B cell (primary cell): ENCODE measurements around the gene ARHGAP19. TPM values are rescaled to one million over a fixed set of nuclear protein-coding genes. Genes with fewer than 3 reads are reported as not detected.

Experiments
- ATAC-seq: fragments of 200-7000 bp; cut with Tn5 transposase; one replicate; pipeline ENCODE4 v1.10.0; 2021; ENCODE audit warnings: low read depth, mild to moderate bottlenecking, moderate number of reproducible peaks, moderate library complexity
- CTCF ChIA-PET: fragments of 350-600 bp; sonication (Branson Sonifier 250); formaldehyde crosslinking; loops from one replicate; lab custom pipeline; 2021; ENCODE audit warnings: antibody characterized with exemption, inconsistent platforms; lab: Charles Lee
- POLR2A ChIA-PET: fragments of 350-600 bp; sonication (Branson Sonifier 250); formaldehyde crosslinking; loops from one replicate; lab custom pipeline; 2021; ENCODE audit warnings: antibody characterized with exemption; lab: Charles Lee
- DNase-seq: peaks from one replicate; pipeline ENCODE4 v3.0.0; 2013
- H2AFZ ChIP-seq: 2 replicates; pipeline ENCODE4 v1.6.1; 2012; ENCODE audit warnings: mild to moderate bottlenecking, low read depth, low read length; ENCODE audit not compliant: insufficient read depth, poor library complexity, severe bottlenecking
- H3K27ac ChIP-seq, 2 donors: 1 replicate in 1 of 2; 2 replicates in 1 of 2; pipeline ENCODE4 v1.5.1; 2012 to 2013; ENCODE audit warnings: low read length in 2 of 2, mild to moderate bottlenecking in 2 of 2, moderate library complexity in 1 of 2
- H3K27me3 ChIP-seq, 4 experiments: fragments of 200-600 bp in 1 of 4; sonication (generic) in 1 of 4; replicated peaks in 1 of 4; 1 replicate in 2 of 4; 2 replicates in 2 of 4; pipeline versions ENCODE4 v1.6.1 to v1.7.0; 2013 to 2016; ENCODE audit warnings: low read length in 3 of 4, mild to moderate bottlenecking in 2 of 4, mixed read lengths in 1 of 4, moderate library complexity in 1 of 4; ENCODE audit not compliant: insufficient read depth in 4 of 4, control insufficient read depth in 3 of 4; ENCODE audit errors: control extremely low read depth in 1 of 4
- H3K36me3 ChIP-seq, 2 experiments: replicated peaks in 1 of 2; 1 replicate in 1 of 2; 2 replicates in 1 of 2; pipeline versions ENCODE4 v1.6.1 to v1.7.1; 2013; ENCODE audit warnings: low read length in 1 of 2; ENCODE audit not compliant: insufficient read depth in 2 of 2, control insufficient read depth in 1 of 2; ENCODE audit errors: control extremely low read depth in 1 of 2, extremely low read depth in 1 of 2
- H3K4me1 ChIP-seq, 2 donors: fragments of 200-600 bp in 1 of 2; sonication (generic) in 1 of 2; 1 replicate in 1 of 2; 2 replicates in 1 of 2; pipeline versions ENCODE4 v1.5.1 to v1.6.1; 2013 to 2017; ENCODE audit warnings: low read length in 2 of 2; ENCODE audit not compliant: control insufficient read depth in 2 of 2, insufficient read depth in 2 of 2
- H3K4me2 ChIP-seq: replicated peaks from 2 replicates; pipeline ENCODE3; 2012; ENCODE audit warnings: mild to moderate bottlenecking, low read depth, low read length; ENCODE audit not compliant: poor library complexity, severe bottlenecking
- H3K4me3 ChIP-seq, 5 experiments: fragments of 200-600 bp in 1 of 5; sonication (generic) in 1 of 5; 1 replicate in 3 of 5; 2 replicates in 2 of 5; pipeline versions ENCODE4 v1.5.1 to v1.7.0; 2011 to 2016; ENCODE audit warnings: low read length in 4 of 5, mild to moderate bottlenecking in 4 of 5, low read depth in 2 of 5, control low read depth in 1 of 5, moderate library complexity in 1 of 5; ENCODE audit not compliant: insufficient read depth in 1 of 5; ENCODE audit errors: control extremely low read depth in 1 of 5, extremely low read depth in 1 of 5
- H3K79me2 ChIP-seq: fragments of 200-600 bp; sonication (generic); one replicate; pipeline ENCODE4 v1.6.0; 2016; ENCODE audit warnings: low read length; ENCODE audit not compliant: control insufficient read depth, insufficient read depth
- H3K9ac ChIP-seq: fragments of 200-600 bp; sonication (generic); 2 replicates; pipeline ENCODE4 v1.6.1; 2017; ENCODE audit warnings: mild to moderate bottlenecking, low read length, moderate library complexity
- H3K9me3 ChIP-seq, 3 donors: one replicate each; pipeline versions ENCODE4 v1.6.1 to v1.7.1; 2013; ENCODE audit warnings: low read length in 2 of 3; ENCODE audit not compliant: control insufficient read depth in 2 of 3, insufficient read depth in 1 of 3; ENCODE audit errors: control extremely low read depth in 1 of 3
- H4K20me1 ChIP-seq: 2 replicates; pipeline ENCODE4 v1.6.0; 2012; ENCODE audit warnings: mild to moderate bottlenecking, low read length; ENCODE audit not compliant: insufficient read depth, control insufficient read depth, poor library complexity, severe bottlenecking
- H3K27ac Mint-ChIP-seq: one replicate; pipeline ENCODE4 v1.8.0; 2021; ENCODE audit warnings: mixed read lengths
- H3K27me3 Mint-ChIP-seq: one replicate; pipeline ENCODE4 v1.8.0; 2021; ENCODE audit warnings: mixed read lengths
- H3K4me1 Mint-ChIP-seq: one replicate; pipeline ENCODE4 v1.8.0; 2021; ENCODE audit warnings: mixed read lengths
- H3K4me3 Mint-ChIP-seq: one replicate; pipeline ENCODE4 v1.8.0; 2021; ENCODE audit warnings: mixed read lengths
- H3K9me3 Mint-ChIP-seq: one replicate; pipeline ENCODE4 v1.8.0; 2022; ENCODE audit warnings: mixed read lengths; ENCODE audit not compliant: insufficient read depth
- CTCF ChIP-seq: fragments of 200-600 bp; IDR thresholded peaks from one replicate; pipeline ENCODE4 v1.8.0; 2022; ENCODE audit warnings: antibody characterized with exemption, mild to moderate bottlenecking
- EZH2 ChIP-seq: IDR thresholded peaks from 2 replicates; pipeline ENCODE4 v1.6.1; 2012; ENCODE audit warnings: borderline replicate concordance, low read depth, mild to moderate bottlenecking, moderate library complexity, low read length; ENCODE audit not compliant: insufficient read depth, poor library complexity, severe bottlenecking
- WGBS: methylation state at CpG from one replicate; pipeline ENCODE4 v1.1.5; 2013; ENCODE audit warnings: missing lambda C conversion rate; ENCODE audit not compliant: insufficient coverage; 5-methylcytosine and 5-hydroxymethylcytosine counted together
- intact Hi-C: fragments of 100-400 bp; cut with micrococcal nuclease; formaldehyde crosslinking; loops from one replicate; pipeline ENCODE4 v1.10.0; 2022
- polyA plus RNA-seq: library from polyadenylated mRNA; depleted of rRNA; stranded (reverse); fragments of >200 nt; gene quantifications from 2 replicates; pipeline ENCODE4 v1.2.3, GENCODE V29; 2012
- total RNA-seq, 2 donors: library from RNA; stranded (reverse); fragments of 120-200 nt in 1 of 2; gene quantifications; 1 replicate in 1 of 2; 2 replicates in 1 of 2; pipeline versions ENCODE4 v1.2.3 to v1.2.4, GENCODE V29; 2013 to 2022

Gene ARHGAP19
- total and polyA plus RNA-seq, 2 donors (not counting 1 experiment from before 2014, with no cell fraction given): 6.4 to 22.5 TPM

- no peak for ATAC-seq
- ChIA-PET CTCF (interaction anchor here (0.6 to 1.2 kb wide), 2 partner anchors 28 to 402 kb away, joined by 3 to 4 read pairs; no protein-coding TSS in a partner anchor), POLR2A (no interaction called here)
These were observed 109.1 kb downstream of the ARHGAP19 start for GRCh38 chr10:97183314-97183713.

More at GRCh38 chr10:97183314-97183713, 109.1 kb downstream of the ARHGAP19 start:
- Histone ChIP-seq H3K79me2 (no peaks in the 10 kb centered on the region), H3K4me1 (peaks cover 13 to 16% of the 10 kb centered on the region in 2 donors), H3K9me3 (peaks cover 0 to 2% (median 0%) of the 10 kb centered on the region in 3 donors), H3K36me3 (no peaks in the 10 kb centered on the region), H3K4me2 (no peak overlapping the region), H3K9ac (no peak overlapping the region), H3K4me3 (no peak overlapping the region), H3K27ac (no peak overlapping the region), H3K27me3 (peaks cover 0 to 73% (median 19%) of the 10 kb centered on the region in 4 experiments), H4K20me1 (no peaks in the 10 kb centered on the region), H2AFZ (no peak overlapping the region)
- H3K27me3 Mint-ChIP-seq: peaks cover 63% of the 10 kb centered on the region
- WGBS: 96% methylated on average over 3 of the region's 3 CpGs
- intact Hi-C loops: no loop called here
- DNase-seq: no peak
- TF ChIP-seq EZH2: no peak
- no peak for TF ChIP-seq CTCF
- H3K27ac Mint-ChIP-seq: no peak overlapping the region
- no peaks in the 10 kb centered on the region for H3K9me3 Mint-ChIP-seq
- H3K4me3 Mint-ChIP-seq: peak overlapping the region; percentile 32
- peaks cover 15% of the 10 kb centered on the region for H3K4me1 Mint-ChIP-seq
